ENCODE results near the gene PTRH1.

DNA sequence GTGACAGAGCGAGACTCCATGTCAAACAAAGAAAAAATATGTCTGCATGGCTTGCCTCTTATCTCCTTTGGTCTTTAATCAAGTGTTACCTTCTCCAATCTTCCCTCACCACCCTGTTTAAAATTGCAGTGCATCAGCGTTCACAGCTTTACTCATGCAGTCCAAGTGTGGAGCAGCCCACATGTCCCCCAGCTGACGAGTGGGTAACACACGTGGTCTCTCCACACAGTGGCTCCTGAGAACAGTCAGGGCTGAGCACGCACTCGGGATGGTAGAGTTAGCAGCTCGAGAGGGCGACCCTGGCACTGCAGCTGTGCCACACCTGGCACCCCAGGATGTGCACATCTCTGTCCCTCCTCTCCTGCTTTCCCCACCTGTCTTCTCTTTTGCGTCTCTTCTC is 34.6 kb downstream of the PTRH1 start:
- TF ChIP-seq, protein P1, sequence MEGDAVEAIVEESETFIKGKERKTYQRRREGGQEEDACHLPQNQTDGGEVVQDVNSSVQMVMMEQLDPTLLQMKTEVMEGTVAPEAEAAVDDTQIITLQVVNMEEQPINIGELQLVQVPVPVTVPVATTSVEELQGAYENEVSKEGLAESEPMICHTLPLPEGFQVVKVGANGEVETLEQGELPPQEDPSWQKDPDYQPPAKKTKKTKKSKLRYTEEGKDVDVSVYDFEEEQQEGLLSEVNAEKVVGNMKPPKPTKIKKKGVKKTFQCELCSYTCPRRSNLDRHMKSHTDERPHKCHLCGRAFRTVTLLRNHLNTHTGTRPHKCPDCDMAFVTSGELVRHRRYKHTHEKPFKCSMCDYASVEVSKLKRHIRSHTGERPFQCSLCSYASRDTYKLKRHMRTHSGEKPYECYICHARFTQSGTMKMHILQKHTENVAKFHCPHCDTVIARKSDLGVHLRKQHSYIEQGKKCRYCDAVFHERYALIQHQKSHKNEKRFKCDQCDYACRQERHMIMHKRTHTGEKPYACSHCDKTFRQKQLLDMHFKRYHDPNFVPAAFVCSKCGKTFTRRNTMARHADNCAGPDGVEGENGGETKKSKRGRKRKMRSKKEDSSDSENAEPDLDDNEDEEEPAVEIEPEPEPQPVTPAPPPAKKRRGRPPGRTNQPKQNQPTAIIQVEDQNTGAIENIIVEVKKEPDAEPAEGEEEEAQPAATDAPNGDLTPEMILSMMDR (IDR thresholded peaks at IDR 0.05 in 2 of 3, conservative IDR thresholded peaks at IDR 0.05 in 1 of 3; ENCODE audit: borderline replicate concordance in 1 of 3, insufficient read depth in 1 of 3, low read depth in 2 of 3, low read length in 2 of 3): no peak
- TF ChIP-seq EZH2 (IDR thresholded peaks at IDR 0.05): no peak
- no peak for TF ChIP-seq SIN3A (IDR thresholded peaks at IDR 0.05; ENCODE audit: low read depth)
- TF ChIP-seq POLR2A (IDR thresholded peaks at IDR 0.05; ENCODE audit: borderline replicate concordance, extremely low read depth, insufficient read depth, insufficient read length): no peak
- no peak for TF ChIP-seq CEBPB (IDR thresholded peaks at IDR 0.05; ENCODE audit: low read depth)
- TF ChIP-seq, protein P2, sequence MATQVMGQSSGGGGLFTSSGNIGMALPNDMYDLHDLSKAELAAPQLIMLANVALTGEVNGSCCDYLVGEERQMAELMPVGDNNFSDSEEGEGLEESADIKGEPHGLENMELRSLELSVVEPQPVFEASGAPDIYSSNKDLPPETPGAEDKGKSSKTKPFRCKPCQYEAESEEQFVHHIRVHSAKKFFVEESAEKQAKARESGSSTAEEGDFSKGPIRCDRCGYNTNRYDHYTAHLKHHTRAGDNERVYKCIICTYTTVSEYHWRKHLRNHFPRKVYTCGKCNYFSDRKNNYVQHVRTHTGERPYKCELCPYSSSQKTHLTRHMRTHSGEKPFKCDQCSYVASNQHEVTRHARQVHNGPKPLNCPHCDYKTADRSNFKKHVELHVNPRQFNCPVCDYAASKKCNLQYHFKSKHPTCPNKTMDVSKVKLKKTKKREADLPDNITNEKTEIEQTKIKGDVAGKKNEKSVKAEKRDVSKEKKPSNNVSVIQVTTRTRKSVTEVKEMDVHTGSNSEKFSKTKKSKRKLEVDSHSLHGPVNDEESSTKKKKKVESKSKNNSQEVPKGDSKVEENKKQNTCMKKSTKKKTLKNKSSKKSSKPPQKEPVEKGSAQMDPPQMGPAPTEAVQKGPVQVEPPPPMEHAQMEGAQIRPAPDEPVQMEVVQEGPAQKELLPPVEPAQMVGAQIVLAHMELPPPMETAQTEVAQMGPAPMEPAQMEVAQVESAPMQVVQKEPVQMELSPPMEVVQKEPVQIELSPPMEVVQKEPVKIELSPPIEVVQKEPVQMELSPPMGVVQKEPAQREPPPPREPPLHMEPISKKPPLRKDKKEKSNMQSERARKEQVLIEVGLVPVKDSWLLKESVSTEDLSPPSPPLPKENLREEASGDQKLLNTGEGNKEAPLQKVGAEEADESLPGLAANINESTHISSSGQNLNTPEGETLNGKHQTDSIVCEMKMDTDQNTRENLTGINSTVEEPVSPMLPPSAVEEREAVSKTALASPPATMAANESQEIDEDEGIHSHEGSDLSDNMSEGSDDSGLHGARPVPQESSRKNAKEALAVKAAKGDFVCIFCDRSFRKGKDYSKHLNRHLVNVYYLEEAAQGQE (IDR thresholded peaks at IDR 0.05; ENCODE audit: low read depth): no peak
- TF ChIP-seq YY1 (IDR thresholded peaks at IDR 0.05; ENCODE audit: extremely low read depth, insufficient replicate concordance, low read depth, low read length): no peak
- TF ChIP-seq CBX3 (IDR thresholded peaks at IDR 0.05; ENCODE audit: low read depth): no peak
- TF ChIP-seq RAD21 (IDR thresholded peaks at IDR 0.05; ENCODE audit: low read depth): no peak
- TF ChIP-seq EGR1 (IDR thresholded peaks at IDR 0.05; ENCODE audit: low read depth): no peak
